ENCODE data around the gene ARX. TPM values are rescaled to one million over a fixed set of nuclear protein-coding genes. Genes with fewer than 3 reads are reported as not detected.

ARX gene
- polyA plus RNA-seq = under 1 TPM in 2 of 3 donors, not detected in 1; 0.06 to 0.48 TPM

DNA sequence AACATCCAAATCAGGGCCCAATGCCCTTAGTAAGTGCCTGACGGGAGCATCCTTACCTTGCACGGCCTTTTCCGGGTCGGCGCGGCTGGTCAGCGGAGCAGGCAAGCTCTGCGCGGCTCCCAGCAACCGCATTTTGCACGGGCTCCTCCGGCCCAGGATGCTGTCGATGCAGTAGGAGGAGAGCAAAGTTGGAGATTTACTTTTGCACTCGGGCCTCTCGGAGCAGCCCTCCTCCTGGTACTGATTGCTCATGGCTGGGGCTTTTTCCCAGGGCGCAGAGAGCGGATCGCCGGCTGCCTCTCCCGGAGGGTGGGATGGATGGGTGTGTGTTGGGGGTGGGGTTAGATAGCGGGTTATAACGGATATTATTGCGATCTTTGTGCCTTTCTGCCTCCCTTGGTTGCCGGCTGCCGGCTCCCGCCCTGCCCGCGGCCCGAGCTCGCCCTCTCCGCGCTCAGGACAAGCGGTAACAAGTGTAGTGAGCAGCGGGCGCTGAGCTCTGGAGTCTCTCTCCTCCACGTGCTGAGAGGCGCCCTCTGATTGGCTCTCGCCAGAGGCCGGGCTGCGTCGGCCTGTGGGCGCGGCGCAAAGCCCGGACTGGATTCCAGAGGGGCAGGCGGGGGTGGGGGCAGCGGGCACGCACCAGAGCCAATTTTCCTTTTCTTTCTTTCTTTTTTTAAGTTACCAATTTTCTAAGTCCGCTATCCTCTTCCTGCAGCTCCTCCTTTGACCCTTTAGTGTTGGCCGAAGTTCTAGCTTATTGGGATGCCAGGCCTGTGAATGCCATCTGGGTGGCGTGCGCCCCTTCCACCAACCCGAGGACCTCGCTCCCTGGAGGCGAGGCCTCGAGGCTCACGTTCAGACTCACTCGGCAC, at the start of gene ARX:
Gene ARX (minus strand): TSS at position 480 of the 875 bp plus-strand sequence. CDS start 228 bp downstream, at position 252.
- 3 to 33% (median 8%) methylated on average over 16 to 58 of the region's 58 CpGs for WGBS, 3 donors
- no peak within 1 kb of the TSS for H3K27ac ChIP-seq (ENCODE audit: low read depth, low read length)

DNA sequence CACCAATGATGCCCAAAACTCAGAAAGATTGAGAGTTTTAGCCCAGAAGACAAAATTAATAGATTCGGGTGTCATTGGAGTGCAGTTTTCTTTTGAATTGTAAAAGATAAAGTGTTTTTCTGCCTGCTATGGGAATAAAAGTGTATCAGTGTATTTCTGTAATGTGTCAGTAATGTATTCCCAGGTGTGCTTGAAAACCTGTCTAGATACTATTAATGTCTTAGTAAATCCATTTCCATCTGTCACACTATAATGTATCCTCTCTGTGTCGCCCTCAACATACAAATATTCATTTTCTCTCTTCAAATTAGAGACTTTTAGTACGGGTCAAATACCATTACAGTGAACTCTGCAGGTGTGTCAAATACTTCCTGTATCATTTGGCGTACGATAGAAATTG, 43.5 kb upstream of the ARX start:
- H3K27ac ChIP-seq (ENCODE audit: low read depth, low read length) = no peak overlapping the region
- 58 to 69% (median 63%) methylated on average over 5 of the region's 5 CpGs for WGBS, 3 donors

DNA sequence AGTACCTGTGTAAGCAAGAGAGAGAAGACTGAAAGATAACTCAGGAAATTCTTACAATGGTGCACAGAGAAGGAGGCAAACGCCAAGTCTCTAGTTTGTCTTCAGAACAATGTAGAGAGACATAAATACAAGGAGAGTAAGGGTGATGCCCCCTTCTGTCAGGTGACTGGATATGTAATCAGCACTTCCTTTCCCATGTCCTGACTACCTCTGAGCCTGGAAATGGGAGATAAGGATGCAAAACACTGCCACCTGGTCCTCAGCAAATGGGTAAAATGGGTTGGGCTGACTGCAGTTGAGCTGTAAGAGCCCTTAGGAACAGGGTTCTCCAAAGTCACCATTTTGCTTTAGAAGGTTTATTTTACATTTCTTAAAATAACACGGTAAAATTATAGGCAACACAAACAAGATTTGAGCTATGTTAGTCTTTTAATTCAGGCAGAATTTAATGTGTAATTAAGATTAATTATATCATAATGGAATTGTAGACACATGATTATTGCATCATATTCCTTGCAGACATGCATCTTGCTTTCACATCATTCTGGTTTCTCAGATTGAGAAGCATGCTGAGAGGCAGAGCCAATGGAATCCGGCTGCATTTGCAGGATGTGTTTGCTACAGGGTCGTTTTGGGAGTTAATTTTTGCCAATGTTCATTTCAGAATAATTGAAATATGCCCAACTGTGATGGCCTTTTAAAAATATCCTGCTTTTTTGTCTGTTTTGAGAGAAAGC, 37.2 kb upstream of the ARX start:
- 51 to 69% (median 62%) methylated on average over 4 of the region's 4 CpGs for WGBS, 3 donors
- no peak overlapping the region for H3K27ac ChIP-seq (ENCODE audit: low read depth, low read length)

DNA sequence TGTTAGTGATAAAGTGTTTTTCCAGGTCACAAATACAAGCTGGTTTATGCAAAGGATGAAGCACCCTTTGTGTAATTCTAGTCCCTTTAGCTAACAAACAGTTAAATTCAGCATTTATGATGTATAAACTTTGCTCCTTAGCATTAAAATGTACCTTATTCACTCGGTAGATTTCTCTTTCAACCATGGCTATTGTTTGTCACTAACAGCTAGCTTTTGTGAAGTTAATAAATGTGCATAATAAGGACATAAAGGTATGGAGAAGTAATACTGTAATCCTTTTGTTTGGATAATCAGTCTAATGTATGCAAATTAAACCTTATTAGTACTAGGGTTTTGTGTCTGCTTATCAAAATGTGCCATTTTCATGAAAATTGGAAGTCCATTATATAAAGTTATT, 34.2 kb upstream of the ARX start:
- H3K27ac ChIP-seq (ENCODE audit: low read depth, low read length) = no peak overlapping the region
- WGBS, 3 donors = 28 to 58% (median 43%) methylated on average over 1 of the region's 1 CpG

DNA sequence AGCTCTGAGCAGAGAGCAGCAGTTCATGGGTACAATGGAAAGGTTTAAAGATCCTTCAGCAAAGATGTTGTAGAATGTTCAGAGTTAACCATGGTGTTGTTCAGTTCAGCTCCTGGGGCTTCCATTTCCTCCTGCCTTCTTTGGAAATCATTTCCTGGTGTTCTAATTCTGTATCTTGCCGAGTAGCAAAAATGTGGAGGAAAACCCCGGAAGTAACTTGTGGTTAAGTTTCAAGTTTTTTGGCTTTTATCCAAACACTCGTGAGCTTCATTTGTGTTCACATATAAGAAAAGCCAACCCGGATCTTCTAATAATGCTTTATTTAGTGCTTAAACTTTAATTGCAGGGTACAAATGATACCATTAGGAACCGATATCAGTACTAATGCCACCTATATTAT, 33.6 kb upstream of the ARX start:
- H3K27ac ChIP-seq (ENCODE audit: low read depth, low read length) = no peak overlapping the region
- WGBS, 3 donors = 19 to 45% (median 36%) methylated on average over 5 of the region's 5 CpGs

DNA sequence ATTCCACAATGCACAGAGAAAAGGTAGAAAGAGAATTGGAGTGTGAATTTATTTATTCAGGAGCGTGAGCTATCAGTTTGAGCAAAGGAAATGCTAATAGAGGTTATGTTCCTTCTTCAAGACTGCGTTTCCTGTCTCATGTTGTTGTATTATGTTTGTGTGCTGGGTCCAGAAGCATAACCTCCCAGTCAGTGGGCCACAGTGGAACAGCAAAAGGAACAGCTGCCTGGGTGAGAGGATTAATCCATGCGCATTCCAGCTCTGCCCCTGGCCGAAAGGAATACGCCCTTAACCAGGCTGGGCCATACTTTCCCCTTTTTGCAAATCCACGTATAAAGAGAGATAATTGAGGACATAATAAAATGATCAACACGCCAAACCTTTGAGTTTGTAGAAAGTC, 32.4 kb upstream of the ARX start:
- 73 to 77% (median 76%) methylated on average over 7 of the region's 7 CpGs for WGBS, 3 donors
- H3K27ac ChIP-seq (ENCODE audit: low read depth, low read length) = no peak overlapping the region

DNA sequence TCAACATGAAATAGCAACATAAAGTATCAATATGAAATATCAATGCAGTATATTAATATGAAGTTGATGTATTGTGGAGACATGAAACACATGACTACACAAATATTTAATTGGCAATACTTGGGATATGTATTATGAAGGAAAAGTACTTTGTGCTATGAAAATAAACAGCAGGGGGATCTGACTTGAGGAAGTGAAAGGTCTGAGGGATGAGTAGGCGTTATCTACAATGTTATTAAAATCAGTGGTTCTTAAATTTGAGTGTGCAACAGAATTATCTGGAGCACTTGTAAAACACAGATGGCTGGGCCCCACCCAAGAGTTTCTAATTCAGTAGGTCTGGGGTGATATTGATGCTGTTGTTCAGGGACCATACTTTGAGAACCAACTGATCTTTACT, 27.4 kb upstream of the ARX start:
- H3K27ac ChIP-seq (ENCODE audit: low read depth, low read length) = no peak overlapping the region
- WGBS, 3 donors = 59 to 81% (median 60%) methylated on average over 1 of the region's 1 CpG

DNA sequence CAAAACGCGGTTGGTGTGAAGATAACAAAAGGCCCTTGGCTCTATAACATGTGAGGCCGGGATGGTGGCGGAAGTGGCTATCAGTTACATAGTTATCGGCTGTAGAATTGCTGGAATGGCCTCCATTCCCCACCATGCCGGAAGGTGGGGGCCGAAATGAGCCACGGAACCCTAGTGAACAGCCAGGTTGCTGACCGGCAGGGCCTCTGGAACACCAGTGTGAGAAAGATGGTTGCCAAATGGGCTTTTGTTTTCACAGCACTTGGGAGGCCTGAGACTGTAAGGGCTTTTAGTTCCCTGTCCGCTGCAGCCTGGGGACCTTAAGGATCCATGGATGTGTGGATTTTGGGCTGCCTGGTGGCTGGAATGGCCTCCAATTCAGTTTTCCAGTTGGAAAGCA, 23.3 kb upstream of the ARX start:
- H3K27ac ChIP-seq (ENCODE audit: low read depth, low read length) = no peak overlapping the region
- WGBS, 3 donors = 83 to 95% (median 88%) methylated on average over 10 of the region's 10 CpGs

DNA sequence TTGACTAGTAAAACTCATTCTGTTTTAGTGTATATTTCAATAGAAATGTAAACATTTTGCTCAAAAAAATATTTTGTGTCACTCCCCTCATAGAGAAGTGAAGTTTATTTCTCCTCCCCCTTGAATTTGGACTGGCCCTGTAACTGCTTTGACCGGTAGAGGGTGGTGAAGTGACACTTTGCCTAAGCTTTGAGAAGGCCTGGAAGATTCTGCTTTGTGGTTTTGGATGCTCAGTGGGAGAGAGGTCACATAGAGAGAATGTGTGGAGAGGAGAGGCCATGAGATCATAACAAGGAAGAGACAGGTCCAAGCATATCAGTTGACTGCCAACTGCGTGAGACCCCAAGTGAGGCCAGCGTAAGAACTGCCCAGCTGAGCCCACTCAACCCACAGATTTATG, 19.1 kb upstream of the ARX start:
- 53 to 90% (median 83%) methylated on average over 3 of the region's 3 CpGs for WGBS, 3 donors
- no peak overlapping the region for H3K27ac ChIP-seq (ENCODE audit: low read depth, low read length)

DNA sequence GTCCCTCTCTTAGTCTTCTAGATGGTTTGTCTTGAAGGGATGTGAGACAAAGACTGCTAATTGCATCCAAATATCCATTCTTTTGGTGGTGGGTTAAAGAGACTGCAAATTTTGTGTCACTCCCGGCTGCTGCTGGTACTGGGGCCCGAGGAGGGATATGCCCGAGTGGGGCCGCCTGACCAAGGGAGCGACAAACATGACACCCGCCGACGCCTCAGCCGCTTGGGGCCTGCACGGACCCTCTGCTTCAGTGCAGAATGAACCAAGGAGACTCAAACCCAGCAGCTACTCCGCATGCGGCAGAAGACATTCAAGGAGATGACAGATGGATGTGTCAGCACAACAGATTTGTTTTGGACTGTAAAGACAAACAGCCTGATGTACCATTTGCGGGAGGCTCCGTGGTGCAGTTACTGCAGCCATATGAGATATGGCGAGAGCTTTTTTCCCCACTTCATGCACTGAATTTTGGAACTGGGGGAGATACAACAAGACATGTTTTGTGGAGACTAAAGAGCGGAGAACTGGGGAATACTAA, 13.6 kb upstream of the ARX start:
- no peak overlapping the region for H3K27ac ChIP-seq (ENCODE audit: low read depth, low read length)
- 85 to 95% (median 92%) methylated on average over 16 of the region's 16 CpGs for WGBS, 3 donors

DNA sequence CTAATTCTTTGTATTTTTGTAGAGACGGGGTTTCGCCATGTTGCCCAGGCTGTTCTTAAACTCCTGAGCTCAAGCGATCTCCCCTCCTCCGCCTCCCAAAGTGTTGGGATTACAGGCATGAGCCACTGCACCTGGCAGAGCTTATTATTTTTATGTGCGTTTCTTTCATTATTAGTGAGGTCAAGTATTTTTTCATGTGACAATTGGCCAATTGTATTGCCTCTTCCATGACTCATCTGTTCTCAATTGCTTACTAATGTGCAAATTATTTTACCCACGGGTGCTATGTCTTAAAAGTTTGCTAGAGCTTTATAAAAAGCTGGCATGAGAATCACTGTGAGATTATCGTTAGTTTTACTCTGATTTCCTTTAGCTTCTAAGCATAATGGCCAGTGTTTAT, 13.0 kb upstream of the ARX start:
- WGBS, 3 donors = 70 to 82% (median 74%) methylated on average over 7 of the region's 7 CpGs
- H3K27ac ChIP-seq (ENCODE audit: low read depth, low read length) = no peak overlapping the region

DNA sequence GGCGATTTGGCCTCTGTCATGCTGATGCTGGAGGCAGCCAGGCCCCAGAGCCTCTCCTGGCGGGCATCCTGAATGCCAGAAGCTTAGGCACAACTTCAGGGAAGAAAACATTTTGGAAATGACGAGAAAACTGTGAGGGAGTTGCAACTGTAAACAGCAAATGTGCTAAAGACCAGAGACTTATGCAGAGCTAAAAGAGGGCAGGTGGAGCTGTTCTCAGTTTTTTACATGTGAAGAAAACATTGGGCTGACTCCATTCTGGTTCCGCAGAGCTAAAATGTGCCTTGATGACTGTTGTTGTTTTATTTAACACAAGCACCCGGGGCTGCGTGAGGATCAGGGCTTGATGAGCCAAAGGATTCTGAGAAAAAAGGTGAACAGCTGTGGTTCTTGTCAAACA, 10.8 kb upstream of the ARX start:
- WGBS, 3 donors = 43 to 46% (median 44%) methylated on average over 6 of the region's 6 CpGs
- no peak overlapping the region for H3K27ac ChIP-seq (ENCODE audit: low read depth, low read length)

DNA sequence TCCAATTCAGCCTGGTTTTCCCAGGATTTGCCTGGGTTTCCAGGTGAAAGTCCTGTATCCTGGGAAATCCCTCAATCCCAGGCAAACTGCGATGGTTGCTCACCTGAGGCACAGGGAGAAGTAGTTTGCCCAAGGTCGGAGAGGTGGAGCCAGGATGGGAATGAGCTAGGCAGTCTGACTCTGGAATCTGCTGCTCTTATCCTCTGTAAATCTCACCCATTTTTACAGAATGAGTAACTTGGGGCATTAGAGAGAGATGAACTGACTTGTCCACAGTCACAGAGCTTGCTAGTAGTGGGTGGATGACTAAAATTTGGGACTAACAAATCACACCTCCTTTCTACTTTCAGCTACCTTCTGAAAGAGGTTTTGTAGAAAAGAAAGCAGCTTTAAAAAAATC, 9.8 kb upstream of the ARX start:
- no peak overlapping the region for H3K27ac ChIP-seq (ENCODE audit: low read depth, low read length)
- WGBS, 3 donors = 51 to 69% (median 67%) methylated on average over 2 of the region's 2 CpGs

DNA sequence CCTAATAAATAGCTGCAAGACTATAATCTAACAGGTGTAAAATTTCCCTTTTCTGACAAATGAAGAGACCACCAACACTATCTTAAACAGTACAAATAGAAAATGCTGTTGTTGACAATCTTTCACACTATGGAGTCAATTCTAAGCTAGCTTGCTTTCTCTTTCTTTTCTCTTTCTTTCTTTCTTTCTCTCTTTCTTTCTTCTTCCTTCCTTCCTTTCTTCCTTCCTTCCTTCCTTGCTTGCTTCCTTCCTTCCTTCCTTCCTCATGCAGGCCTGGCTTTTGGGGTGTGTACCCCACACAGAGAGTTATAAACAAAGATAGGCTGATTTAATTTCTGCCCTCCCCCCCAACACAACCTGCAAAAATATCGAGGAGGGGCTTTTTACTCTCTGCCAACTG, 8.1 kb upstream of the ARX start:
- WGBS, 3 donors = 42 to 52% (median 42%) methylated on average over 1 of the region's 1 CpG
- no peak overlapping the region for H3K27ac ChIP-seq (ENCODE audit: low read depth, low read length)

DNA sequence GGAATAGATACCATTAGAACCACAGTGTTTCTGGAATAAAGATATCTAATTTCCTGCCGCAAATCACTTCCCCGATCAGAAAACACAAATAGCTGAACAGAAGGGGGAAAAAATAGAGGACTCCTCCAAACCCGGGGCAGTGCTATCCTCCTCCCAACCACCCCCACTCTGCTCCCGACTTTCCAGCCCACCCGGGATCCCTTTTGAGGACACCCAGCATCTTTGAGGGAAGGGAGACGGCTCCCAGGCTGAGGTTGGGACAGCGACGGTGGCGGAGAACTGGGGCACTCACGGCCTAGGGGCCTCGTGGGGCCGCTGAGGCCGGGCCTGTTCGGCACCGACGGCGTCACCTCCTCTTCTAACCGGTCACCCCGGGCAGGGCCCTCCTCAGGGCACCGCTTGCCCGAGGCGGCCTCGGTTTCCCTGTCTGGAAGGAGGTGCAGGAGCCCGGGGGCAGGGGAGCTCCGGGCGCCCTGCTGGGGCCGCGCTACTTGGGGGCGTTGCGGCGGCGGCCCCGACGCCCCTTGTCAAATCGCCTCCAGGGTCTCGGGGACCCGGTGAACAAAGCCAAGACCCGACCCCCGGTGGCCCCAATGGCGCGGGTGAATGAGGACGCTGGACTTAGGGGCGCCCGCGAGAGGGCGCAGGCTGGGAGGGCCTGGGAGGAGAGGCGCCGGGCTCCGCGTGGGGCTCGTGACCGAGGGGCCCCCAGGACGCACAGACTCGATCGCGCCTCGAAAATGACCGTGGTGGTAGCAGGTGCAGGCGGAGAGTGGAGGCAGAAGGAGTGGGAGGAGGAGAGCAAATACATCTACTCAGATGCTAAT, 6.9 kb upstream of the ARX start:
- 4 to 23% (median 4%) methylated on average over 18 to 59 of the region's 59 CpGs for WGBS, 3 donors
- no peak overlapping the region for H3K27ac ChIP-seq (ENCODE audit: low read depth, low read length)

DNA sequence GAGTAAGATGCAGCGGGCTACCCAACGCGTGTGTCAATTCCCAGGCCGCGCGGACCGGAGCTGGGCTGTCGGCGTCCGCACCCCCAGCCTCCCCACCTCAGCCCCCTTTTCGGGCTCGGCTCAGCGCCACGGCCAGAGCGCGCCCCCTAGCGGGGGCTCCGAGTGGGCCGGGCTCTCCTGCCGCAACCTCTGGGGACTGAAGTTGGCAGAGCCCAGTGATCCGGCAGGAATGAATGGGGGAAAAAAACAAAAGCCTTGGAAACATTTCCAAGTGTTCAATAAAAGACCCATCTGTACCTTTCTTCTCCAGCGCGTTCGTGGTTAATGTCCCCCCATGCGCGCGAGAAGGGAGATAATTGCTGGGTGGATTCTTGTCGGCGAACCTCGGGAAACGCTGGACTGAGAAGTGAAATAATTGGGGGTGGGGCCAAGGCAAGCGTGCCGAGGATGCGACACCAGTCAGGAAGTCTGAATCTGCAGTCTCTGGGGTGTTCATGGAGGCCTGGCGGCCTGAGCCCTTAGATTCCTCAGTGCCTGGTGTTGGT, 5.2 kb upstream of the ARX start:
- no peak overlapping the region for H3K27ac ChIP-seq (ENCODE audit: low read depth, low read length)
- 1 to 21% (median 2%) methylated on average over 26 to 35 of the region's 35 CpGs for WGBS, 3 donors

DNA sequence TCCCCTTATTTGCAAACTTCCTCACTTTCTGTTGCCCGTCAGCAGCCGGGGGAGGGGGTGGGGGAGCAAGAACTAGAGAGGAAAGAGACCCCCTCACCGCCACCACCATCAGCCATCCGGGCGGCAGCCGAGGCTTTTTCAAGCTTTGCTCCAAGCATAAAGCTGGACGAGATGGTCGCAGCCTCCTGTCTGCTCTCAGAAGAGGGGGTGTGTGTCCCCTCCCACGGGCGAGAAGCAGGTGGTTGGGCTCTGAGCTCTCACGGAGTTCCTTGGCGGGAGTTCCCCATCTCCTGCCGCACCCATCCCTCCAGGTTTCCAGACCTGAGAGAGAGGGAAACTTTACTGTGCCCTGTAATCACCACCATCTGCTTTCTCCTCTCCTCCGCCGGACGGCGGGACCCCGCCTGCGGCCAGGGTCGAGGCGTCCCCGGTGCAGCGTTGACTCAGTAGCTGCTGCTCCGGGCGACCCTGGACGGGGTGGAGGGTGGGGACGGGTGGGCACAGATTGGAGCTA, 4.7 kb upstream of the ARX start:
- WGBS, 3 donors = 0 to 21% (median 3%) methylated on average over 14 to 27 of the region's 27 CpGs
- no peak overlapping the region for H3K27ac ChIP-seq (ENCODE audit: low read depth, low read length)

DNA sequence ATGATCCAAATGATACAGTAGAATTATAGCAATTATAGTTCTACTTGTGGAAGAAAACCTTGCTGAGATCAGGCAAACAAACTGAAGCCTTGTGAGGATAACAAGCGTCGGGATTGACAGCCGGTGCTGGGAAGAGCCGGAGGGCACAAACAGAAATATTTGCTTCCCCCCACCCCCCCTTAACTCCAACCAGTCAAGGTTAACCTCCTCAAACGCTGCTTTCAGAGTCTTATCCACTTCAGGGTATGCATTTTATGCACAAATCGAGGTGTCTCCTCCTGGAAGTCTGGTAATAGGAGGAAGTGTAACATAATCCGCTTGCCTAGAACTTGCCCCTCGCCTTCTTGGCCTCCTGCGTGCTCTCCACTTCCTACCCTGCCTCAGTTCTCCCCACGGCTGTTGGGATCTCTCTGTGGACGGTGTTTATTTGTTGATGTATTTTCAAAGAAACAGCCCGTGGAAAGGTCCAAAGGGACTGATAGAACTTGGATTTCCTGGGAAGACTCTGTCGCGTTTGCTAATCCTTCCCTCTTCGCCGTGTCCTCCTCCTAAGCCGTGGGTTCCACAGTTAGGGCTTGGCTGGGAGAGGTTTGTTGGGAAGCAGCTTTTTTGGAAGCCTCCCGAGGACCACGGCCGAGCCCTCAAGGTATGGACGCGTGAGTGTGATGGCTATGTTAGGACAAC, 4.1 kb upstream of the ARX start:
- 5 to 26% (median 8%) methylated on average over 22 of the region's 22 CpGs for WGBS, 3 donors
- no peak overlapping the region for H3K27ac ChIP-seq (ENCODE audit: low read depth, low read length)

All from adipose tissue (tissue), 3 donors.